UCSD-AML1 (cell line): ENCODE results near the gene CYB5B.
"Not testable (repeated sequence)": the region's sequence is repeated elsewhere in the genome, so short reads cannot be mapped to it uniquely, and the experiment has no call there.

ENCODE experiments used
- DNase-seq: peaks from one replicate; lab custom pipeline; 2025; ENCODE audit not compliant: unreplicated experiment; lab: John Stamatoyannopoulos, UW

Gene CYB5B

GRCh38 chr16:69407702-69408323, 16.6 kb upstream of the CYB5B start:
- no peak for DNase-seq

- no peak for DNase-seq
These were observed 15.9 kb upstream of the CYB5B start for GRCh38 chr16:69408475-69408874.

GRCh38 chr16:69410219-69410990, 14.0 kb upstream of the CYB5B start:
- no peak for DNase-seq

GRCh38 chr16:69411064-69411985, 13.1 kb upstream of the CYB5B start:
- DNase-seq, result no peak

- DNase-seq, result no peak
These were observed 12.1 kb upstream of the CYB5B start for GRCh38 chr16:69412287-69412686.

- no peak for DNase-seq
These were observed 11.3 kb upstream of the CYB5B start for GRCh38 chr16:69413045-69413664.

GRCh38 chr16:69417520-69418199, 6.8 kb upstream of the CYB5B start:
- DNase-seq, result no peak

- no peak for DNase-seq
These were observed 4.5 kb upstream of the CYB5B start for GRCh38 chr16:69419956-69420355.

- no peak for DNase-seq
These were observed 1.2 kb upstream of the CYB5B start for GRCh38 chr16:69423189-69423588.

- no peak for DNase-seq
These were observed 741 bp downstream of the CYB5B start for GRCh38 chr16:69424935-69425784.

GRCh38 chr16:69428652-69429051, 4.2 kb downstream of the CYB5B start:
- DNase-seq, result no peak

- DNase-seq, result not testable (repeated sequence)
These were observed 4.7 kb downstream of the CYB5B start for GRCh38 chr16:69429058-69429640.

GRCh38 chr16:69431948-69432468, 7.6 kb downstream of the CYB5B start:
- DNase-seq, result no peak

GRCh38 chr16:69434066-69434465, 9.6 kb downstream of the CYB5B start:
- no peak for DNase-seq

- DNase-seq, result no peak
These were observed 11.8 kb downstream of the CYB5B start for GRCh38 chr16:69435977-69436820.

GRCh38 chr16:69436896-69437295, 12.5 kb downstream of the CYB5B start:
- no peak for DNase-seq

- no peak for DNase-seq
These were observed 14.0 kb downstream of the CYB5B start for GRCh38 chr16:69438465-69438864.

GRCh38 chr16:69440250-69440649, 15.8 kb downstream of the CYB5B start:
- no peak for DNase-seq
